Measurements from ENCODE around the gene SEMA5B.

The SEMA5B gene, protein sequence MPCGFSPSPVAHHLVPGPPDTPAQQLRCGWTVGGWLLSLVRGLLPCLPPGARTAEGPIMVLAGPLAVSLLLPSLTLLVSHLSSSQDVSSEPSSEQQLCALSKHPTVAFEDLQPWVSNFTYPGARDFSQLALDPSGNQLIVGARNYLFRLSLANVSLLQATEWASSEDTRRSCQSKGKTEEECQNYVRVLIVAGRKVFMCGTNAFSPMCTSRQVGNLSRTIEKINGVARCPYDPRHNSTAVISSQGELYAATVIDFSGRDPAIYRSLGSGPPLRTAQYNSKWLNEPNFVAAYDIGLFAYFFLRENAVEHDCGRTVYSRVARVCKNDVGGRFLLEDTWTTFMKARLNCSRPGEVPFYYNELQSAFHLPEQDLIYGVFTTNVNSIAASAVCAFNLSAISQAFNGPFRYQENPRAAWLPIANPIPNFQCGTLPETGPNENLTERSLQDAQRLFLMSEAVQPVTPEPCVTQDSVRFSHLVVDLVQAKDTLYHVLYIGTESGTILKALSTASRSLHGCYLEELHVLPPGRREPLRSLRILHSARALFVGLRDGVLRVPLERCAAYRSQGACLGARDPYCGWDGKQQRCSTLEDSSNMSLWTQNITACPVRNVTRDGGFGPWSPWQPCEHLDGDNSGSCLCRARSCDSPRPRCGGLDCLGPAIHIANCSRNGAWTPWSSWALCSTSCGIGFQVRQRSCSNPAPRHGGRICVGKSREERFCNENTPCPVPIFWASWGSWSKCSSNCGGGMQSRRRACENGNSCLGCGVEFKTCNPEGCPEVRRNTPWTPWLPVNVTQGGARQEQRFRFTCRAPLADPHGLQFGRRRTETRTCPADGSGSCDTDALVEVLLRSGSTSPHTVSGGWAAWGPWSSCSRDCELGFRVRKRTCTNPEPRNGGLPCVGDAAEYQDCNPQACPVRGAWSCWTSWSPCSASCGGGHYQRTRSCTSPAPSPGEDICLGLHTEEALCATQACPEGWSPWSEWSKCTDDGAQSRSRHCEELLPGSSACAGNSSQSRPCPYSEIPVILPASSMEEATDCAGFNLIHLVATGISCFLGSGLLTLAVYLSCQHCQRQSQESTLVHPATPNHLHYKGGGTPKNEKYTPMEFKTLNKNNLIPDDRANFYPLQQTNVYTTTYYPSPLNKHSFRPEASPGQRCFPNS

DNA sequence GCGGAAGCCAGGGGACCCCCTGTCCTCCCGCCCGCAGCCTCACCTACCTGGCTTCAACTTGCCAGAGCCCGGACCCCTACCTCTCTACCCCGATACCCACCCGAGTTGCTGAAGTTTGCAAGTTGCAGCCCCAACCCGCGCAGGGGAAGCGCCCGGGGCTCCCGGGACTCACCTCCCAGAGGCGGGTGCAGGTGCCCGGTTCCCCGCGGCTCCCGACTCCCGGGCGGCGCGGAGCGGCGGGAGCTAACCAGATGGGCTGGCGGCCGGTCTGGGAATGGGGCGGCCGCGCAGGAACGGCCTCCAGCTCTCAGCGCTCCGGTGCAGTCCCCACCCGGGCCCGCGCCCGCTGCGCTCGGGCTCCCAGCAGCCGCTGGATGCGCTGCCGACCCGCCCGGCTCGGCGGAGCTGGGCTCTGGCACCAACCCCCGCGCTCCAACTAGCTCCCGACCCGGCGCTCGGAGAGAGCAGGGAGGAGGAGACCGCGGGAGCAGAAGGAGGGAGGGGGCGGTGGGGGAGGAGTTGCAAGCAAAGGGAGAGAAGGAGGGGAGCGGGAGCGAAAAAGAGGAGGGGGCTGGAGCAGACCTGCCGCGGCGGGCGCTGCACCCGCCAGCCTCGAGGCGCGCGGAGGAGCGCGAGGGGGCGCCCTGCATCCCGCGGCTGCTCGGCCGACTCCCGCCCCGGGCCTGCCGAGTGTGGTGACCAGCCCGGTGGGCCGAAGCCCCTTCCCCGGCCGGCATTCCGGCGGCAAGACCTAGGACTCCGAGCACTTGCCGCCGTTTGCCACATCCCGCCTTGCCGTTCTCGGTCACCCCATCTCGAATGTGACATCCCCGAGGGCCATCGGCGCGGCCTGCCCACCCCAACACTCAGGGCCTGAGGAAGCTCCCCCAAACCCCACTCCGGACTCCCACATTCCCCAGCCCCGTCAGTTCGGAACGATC, at the start of gene SEMA5B:
Gene SEMA5B (minus strand): TSS at position 472 of the 941 bp plus-strand sequence. CDS start 66,500 bp downstream, outside the sequence.
- DNase-seq: peak; percentile 13

DNA sequence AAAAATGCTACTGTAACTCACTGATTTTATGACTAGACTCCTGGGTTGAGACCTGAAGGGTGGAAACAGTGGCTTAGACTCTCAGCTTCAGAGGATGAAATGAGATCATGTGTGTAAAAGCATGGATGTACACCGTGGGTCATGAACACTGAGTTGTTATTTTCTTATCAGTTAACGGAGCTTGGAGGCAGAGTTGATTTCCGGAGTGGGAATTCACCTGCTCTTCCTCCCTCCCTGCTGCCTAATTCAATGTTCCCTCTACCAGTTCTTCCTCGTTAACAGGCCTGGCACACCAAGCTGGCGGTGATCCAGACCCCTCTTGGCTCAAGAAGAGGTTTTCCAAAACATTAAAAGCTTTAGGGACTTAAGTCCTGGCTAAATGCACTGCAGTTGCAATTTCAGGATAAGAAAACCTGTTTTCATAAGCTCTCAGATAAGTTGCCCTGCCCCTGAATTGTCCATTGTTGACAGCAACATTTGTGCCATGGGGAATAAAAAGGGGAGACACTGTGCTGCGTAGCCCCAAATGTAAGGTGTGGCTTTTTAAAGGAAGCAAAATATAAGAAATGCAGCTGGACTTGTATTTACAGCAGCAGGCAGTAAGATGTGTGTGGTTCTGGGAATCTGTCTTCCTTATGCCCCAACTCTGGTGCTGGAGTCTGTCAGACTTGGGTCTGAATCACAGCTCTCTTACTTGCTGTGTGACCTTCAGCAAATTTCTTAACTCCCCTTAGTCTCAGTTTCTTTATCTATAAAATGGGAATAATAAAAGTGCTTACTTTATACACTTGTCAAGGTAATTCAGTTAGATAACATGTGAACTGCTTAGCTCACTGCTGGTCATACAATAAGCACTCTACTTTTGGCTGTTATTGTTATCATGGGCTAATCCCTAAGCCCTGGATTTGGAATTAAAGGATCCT, 49.2 kb upstream of the SEMA5B start:
- no peak for DNase-seq

DNA sequence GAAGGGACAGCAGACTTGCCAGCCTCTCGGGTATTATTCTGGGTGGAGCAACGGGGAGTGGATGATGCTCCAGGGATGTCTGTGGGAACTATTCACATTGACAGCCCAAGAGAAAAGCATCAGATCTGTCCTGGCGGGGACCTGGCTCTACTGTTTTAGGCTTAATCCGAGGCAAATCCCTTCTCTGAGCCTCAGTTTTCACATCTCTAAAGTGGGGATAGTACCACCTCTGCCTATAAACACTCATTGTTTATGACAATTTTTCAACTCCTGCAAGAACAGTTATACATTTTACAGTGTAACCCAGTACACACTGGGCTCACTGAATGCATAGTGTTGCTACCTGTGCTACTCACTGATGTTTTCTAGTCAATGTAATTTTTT, 48.5 kb upstream of the SEMA5B start:
- no peak for DNase-seq

DNA sequence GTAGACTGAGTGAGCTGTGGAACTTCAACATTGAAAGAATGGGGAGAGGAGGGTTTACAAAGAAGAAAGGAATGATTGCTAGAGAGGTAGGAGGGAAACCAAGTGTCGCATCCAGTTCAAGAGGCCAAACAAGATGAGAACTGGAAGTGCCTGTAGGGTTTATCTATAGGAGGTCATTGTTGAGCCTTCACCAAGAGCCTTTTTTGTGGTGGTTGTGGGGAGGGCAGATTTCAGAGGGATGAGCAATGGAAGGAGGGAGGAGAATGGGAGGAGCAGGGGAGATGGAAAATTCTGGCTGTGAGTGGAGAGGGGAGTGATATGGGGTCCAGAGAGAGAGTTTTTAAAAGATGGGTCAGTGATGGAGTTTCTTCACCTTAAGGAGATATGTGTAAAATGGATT, 47.8 kb upstream of the SEMA5B start:
- no peak for DNase-seq

DNA sequence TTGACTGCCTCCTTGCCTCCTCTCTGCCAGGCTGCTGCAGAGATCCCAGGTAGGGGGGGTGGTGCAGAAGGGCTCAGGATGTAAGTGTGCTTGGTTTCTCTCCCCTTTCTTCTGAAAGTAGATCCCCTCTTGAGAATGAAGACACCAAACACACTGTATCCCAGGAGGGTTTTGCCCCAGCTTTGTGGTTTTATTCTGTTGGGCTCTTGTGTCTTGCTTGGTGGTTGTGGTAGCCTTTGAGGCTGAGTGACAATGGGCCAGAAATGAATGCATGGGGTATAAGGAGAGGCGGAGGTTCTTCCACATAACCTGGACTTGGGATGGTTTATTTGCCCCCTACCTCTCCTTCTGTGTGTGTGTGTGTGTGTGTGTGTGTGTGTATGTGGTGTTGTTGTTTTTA, 45.0 kb upstream of the SEMA5B start:
- DNase-seq: no peak

DNA sequence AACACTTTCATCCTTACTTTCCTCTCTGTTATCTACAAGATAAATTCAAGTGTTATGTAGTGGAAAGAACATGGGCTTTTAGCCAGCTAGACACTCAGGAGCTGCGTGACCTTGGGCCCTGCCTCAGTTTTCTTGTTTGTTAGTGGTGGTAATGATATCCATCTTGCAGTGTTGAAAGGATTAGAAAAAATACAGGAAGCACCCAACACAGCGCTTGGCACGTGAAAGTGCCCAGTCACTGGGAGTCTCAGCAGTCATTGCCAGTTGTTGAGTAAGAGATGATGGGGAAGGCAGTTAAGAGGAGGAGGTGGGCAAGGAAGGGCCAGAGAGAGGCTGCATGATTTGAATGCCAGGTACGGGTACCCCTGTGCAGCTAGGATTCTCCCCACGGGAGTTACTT, 44.6 kb upstream of the SEMA5B start:
- DNase-seq: no peak

DNA sequence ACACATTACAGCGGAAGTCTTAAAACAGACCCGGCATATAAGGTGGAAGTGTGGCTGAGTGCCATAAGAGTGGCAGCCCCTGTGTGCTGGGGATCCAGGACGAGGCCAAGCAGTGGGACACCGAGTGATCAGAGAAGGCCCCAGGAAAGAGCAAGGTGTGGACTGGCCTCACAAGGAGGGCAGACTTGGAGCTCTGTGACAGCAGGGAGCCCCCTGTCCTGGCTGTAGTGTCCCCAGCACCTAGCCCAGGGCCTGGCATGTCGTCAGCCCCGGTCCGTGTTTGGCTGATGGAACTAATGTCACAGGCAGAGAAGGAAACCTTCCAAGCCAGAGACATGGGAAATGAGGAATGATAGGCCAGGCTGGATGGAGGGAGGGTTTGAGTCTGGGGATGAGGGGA, 44.0 kb upstream of the SEMA5B start:
- DNase-seq: no peak

DNA sequence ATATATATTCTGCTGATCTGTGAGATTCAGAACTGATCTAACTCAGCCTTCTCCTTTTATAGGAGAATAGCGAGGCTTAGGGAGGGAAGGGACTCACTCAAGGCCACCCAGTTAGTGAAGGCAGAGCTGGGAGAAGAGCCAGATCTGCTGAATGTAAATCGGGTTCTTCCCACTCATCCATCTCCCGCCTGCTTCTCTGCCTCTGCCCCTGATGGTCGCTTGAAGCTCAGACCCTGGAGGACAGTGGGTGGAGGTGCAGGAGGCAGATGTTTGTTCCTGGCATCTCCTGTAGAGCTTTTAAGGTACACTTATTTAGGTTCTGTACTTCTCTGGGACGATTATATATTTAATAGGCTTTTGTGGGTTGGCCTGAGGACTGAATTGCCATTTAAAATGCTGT, 43.6 kb upstream of the SEMA5B start:
- no peak for DNase-seq

DNA sequence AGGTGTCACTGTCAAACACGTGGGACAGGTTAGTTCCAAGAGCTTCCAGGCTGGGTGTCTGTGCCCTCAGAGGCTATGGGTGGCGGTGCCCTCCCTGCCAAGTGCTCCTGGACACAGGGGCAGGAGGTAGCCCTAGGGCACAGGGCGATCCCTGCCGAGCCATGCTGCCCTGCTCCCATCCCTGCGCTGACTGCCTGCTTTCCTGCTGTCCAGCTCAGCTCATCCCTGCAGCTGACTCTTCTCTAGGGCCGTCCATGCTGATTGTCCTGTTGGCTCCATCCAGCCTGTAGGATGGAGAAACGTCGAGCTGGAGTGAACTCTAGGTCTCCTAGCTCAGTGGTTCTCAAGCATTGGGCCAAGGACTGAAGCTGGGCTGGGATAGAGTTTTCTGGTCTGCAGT, 42.9 kb upstream of the SEMA5B start:
- DNase-seq: no peak

DNA sequence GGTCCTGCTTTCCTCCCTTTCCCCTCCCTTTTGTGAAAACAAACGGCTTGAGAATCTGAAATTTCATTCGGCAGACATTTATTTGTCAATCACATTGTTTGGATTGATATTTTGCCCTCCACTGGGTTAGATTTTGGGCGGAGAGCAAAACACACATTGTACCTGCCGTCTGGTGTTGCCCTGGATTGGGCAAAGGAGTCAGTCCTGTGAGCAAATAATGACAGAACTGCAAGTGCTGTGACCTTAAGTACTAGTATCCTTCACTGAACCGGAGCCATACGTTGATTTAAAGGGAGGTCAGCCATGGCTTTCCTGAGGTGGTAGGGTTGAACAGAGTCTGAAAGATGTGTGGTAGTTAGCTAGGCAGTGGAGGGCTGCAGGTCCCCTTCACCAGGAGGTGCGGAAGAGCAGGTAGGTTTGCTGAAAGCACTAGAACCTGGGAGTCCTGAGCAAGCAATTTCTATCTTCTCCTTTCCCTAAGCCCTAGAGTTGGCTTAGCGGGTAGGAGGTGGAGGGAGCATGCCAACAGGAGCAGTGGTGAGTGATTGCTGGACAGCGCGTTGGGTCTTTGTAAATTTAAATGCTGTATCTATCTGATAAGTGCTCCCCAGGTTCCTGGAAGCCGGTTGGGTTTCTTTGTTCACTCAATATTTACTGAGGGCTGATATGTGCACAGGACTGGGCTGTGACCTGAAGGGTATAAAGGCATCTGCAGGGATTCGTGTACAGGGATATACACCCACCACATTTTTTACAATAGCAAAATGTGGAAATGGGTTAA, 41.2 kb upstream of the SEMA5B start:
- no peak for DNase-seq

DNA sequence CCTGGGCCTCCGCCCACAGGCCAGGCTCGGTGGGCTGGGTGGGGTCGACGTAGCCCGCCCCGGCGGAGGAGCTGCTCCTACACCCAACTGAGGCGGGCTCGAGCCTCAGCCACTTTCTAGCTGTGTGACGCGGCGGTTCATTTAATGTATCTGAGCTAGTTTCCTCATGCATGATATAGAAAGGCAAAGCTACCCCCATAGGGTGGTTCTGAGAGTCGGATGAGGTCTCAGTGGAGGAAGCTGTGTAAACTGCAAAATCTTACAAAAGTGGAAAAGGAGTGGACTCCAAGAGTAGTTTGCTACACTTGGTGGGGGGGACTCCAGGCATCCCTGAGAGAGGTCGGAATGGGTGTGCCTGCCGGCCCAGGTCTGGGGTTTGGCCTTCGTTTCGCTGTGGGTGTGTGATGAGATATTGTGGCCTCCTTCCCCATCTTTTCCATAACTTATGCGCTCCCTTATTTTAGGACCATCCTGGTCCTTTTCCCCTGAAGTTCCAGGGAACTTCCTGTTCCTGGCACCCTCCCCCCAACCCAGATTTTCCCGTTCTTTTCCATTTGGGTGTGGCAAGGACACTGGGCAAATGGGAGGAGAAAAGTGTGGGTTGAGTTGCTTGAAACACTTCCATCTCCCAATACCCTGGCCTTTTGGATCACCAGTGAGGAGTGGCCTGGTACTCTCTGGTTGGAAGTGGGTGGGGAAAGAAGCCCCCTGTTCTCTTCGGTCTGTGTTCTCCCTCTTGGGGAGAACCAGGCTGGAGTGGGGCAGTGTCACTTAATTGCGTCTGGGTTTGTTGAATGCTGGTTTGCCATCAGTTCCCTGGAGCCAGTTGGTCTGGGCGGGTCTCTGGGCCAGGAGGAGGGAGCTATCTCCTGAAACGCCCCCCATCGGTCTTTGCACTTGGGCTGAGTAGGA, 40.4 kb upstream of the SEMA5B start:
- DNase-seq: peak; percentile 33

DNA sequence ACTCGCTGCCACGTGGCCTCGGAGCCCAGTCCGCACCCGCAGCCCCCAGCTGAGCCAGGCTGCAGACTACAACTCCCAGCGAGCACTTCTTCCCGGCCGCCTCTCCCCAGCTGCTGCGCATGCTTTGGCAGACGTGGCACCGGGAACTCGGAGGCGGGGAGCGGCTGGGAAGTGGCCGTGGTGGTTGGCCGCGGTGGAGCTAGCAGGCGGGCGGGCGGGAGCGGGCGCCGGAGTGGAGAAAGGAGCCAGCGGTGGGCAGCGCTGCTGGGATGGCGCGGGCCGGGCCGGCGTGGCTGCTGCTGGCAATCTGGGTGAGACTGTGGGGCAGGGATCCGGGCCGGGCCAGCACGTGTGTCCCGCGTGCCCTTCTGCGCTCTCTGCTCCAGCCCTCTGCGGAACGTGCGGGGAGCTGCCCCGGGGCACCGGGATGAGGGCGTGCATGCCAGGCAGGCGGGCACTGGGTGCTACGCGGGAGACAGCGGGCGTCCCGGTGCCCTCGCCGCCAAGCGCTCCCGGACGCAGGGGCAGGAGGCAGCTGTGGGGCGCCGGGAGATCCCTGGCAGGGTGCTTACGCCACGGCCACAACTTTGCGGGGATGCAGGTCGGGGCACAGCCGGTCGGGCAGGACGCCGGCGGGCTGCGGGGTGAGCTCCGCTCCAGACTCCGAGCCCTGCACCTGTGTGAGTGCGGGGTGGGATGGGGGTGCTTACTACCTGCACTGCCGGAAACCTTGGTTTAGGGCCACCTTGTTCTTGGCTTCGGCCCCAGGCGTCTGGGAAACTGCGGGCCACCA, 39.5 kb upstream of the SEMA5B start, which contains the start of gene PDIA5:
Gene PDIA5 (plus strand): TSS at position 130 of the 793 bp plus-strand sequence. CDS start 140 bp downstream, at position 270.
- DNase-seq: peak; percentile 92

DNA sequence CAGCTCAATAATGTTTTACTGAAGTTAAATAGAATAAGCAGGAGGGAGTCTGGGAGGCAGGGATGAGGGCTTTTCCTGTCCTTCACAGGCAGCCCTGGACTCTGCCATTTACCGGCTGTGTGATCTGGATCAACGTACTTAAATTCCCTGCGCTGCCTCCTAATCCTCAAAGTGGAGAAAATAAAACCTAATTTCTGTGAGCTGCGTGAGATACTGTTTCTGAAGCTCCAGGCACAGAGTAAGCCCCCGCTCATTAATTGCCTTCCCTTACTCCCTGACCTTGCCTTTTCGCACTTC, 39.0 kb upstream of the SEMA5B start:
- DNase-seq: no peak

DNA sequence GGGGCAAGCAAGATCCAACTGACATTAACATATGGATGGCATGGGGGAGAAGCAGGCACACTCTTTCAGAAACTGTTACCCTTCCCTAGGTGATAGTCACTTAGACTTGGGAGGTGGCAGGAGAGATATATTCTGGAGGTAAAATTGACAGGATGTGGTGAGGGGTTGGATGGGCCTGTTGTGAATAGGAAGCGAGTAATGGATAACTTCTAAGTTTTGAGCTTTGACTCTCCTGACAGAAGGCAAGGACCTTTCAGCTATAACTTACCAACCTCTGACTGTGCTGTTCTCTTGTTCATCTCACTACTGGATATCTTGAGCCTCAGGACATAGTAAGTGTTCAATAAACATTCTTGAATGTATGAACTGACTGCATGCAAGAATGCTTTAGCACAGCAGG, 37.4 kb upstream of the SEMA5B start:
- peak; percentile 51 for DNase-seq

DNA sequence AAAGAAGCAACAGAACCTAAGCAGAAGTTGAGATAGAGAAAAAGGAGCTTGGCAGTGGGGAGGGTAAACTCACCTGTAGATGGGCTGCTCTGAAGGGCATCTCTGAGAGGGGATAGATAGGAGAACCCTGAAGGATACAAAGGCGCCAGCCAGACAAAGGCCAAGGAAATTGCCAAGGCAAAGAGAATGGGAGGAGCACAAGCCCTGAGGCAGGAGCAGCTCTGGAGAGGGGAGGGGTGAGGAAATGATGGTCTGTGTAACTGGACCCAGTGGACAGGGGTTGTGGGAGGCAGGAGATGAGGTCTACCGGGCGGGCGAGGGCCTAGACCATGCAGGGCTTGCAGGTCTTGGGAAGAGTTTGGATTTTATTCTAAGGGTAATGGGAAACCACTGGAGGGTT, 36.9 kb upstream of the SEMA5B start:
- no peak for DNase-seq

DNA sequence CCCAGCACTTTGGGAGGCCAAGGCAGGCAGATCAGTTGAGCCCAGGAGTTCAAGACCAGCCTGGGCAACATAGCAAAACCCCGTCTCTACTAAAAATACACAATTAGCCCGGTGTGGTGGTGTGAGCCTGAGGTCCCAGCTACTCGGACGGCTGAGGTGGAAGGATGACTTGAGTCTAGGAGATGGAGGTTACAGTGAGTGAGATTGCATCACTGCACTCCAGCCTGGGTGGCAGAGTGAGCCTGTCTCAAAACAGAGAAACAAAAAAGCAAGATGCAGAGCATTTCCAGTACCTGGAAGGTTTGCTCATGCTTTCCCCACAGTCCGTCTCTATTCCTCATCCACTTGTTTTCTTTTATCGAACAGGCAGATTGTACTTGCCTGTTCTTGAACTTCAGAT, 35.5 kb upstream of the SEMA5B start:
- DNase-seq: no peak

DNA sequence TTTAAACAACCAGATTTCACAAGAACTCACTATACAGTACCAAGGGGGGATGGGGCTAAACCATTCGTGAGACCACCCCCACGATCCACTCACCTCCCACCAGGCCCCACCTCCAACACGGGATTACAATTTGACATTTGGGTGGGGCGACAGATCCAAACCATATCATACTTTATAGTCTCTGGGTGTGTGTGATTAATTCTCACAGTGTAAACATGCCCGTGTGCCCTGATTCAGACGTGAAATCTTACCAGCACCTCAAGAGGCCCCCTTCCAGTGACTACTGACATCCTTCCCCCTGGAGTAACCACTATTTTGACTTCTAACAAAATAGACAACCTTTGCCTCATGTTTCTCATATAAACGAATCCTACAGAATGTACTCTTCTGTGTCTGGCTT, 34.3 kb upstream of the SEMA5B start:
- DNase-seq: no peak

DNA sequence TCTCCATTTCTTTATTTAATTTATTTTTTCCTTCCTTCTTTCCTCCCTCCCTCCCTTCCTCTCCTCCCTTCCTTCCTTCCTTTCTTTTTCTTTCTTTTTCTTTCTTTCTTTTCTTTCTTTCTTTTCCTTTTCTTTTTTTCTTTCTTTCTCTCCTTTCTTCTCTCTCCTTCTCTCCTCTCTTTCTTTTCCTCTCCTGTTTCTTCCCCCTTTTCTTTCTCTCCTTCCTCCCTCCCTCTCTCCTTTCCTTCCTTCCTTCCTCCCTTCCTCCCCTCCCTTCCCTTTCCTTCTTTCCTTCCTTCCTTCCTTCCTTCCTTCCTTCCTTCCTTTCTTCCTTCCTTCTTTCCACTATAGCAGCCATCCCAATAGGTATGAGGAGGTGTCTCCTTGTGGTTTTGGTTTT, 32.5 kb upstream of the SEMA5B start:
- no peak for DNase-seq

DNA sequence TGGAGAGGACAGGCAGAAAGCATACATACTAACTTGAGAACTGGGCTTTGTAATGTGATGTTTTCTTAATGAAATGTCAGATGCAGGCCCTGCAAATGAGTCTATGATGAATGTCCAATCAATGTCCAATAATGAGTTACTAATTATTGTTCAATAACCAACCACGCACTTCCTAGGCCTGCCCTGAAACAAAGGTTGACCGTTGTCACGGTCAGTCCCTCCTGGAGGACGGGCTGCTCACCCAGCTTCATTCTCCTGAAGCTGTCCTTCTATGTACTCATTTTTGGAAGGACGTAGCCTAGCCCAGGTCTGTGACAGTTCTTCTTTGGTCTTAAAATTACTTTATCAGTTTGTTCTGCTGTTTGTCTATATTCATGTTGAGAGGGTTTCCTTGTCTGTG, 30.9 kb upstream of the SEMA5B start:
- no peak for DNase-seq

All from activated CD4-positive, alpha-beta T cell treated with anti-CD3 and anti-CD28 coated beads, Interleukin-2, Interleukin-6, amounts not matched to agents 100 ng/mL and 50 ng/mL, durations not matched to agents 16 hours and 8 hours (primary cell).